Transverse colon (tissue), 4 donors: ENCODE results near the gene RNF13. TPM values are rescaled to one million over a fixed set of nuclear protein-coding genes. Genes with fewer than 3 reads are reported as not detected.
"Not testable (repeated sequence)": the region's sequence is repeated elsewhere in the genome, so short reads cannot be mapped to it uniquely, and the experiment has no call there.

Experiments
- DNase-seq: peaks from one replicate; pipeline ENCODE4 v3.0.0-alpha.2; 2019
- H3K27ac ChIP-seq, 4 donors: fragments of 200-600 bp; sonication (generic); 2 replicates each; pipeline ENCODE4 v1.5.1; 2016 to 2018; ENCODE audit warnings: inconsistent platforms in 4 of 4
- H3K27me3 ChIP-seq: fragments of 200-600 bp; sonication (generic); 2 replicates; pipeline ENCODE4 v1.5.1; 2017; ENCODE audit warnings: inconsistent platforms
- H3K36me3 ChIP-seq, 4 donors: fragments of 200-600 bp; sonication (generic); 2 replicates each; pipeline ENCODE4 v1.5.1; 2017 to 2019; ENCODE audit warnings: inconsistent platforms in 4 of 4
- H3K4me1 ChIP-seq, 4 donors: fragments of 200-600 bp; sonication (generic); 2 replicates each; pipeline ENCODE4 v1.5.1; 2017 to 2020; ENCODE audit warnings: inconsistent platforms in 4 of 4
- H3K4me3 ChIP-seq, 4 donors: fragments of 200-600 bp; sonication (generic); 1 replicate in 1 of 4; 2 replicates in 3 of 4; pipeline versions ENCODE4 v1.5.1 to v1.6.1; 2017 to 2019; ENCODE audit warnings: inconsistent platforms in 4 of 4
- H3K9me3 ChIP-seq, 2 donors: fragments of 200-600 bp; sonication (generic); 2 replicates each; pipeline ENCODE4 v1.5.1; 2017 to 2019; ENCODE audit warnings: inconsistent platforms in 2 of 2
- EP300 ChIP-seq: sonication (generic); formaldehyde crosslinking; IDR thresholded peaks from one replicate; pipeline ENCODE4 v1.6.1; 2017; ENCODE audit warnings: antibody characterized with exemption, low read depth
- POLR2A ChIP-seq: fragments of 450-650 bp; IDR thresholded peaks from one replicate; pipeline ENCODE4 v1.6.1; 2016; ENCODE audit warnings: antibody characterized with exemption, mild to moderate bottlenecking, moderate library complexity
- POLR2AphosphoS5 ChIP-seq, 3 donors: sonication (generic); formaldehyde crosslinking; IDR thresholded peaks; one replicate each; pipeline ENCODE4 v1.6.1; 2016; ENCODE audit warnings: antibody characterized with exemption in 3 of 3
- WGBS, 2 donors: methylation state at CpG; one replicate each; pipeline ENCODE4 v1.1.5; 2018; ENCODE audit warnings: low coverage in 1 of 2; 5-methylcytosine and 5-hydroxymethylcytosine counted together
- in situ Hi-C, 4 donors: fragments of 200-750 bp; cut with MboI; loops; one replicate each; pipeline versions ENCODE4 v1.15.0 to v1.15.1; 2017; ENCODE audit warnings: low sequenced_read_pairs in 3 of 4, low pct_ligation_motif_present in 1 of 4, low pct_unique_long_range_greater_than_20kb in 1 of 4
- intact Hi-C: fragments of 100-400 bp; cut with DNase I; formaldehyde crosslinking; loops from one replicate; pipeline ENCODE4 v1.15.1; 2023; ENCODE audit warnings: low total_unique reads
- total RNA-seq, 4 donors: library from RNA; depleted of rRNA; stranded (reverse); fragments of >200 nt; gene quantifications; one replicate each; pipeline ENCODE4 v1.1.0, GENCODE V29; 2016
- TF ChIP-seq, protein P1 (sequence below), 5 experiments: fragments of 200-600 bp in 3 of 5; fragments of 450-650 bp in 2 of 5; sonication (generic) in 3 of 5; IDR thresholded peaks; 1 replicate in 2 of 5; 2 replicates in 3 of 5; pipeline ENCODE4 v1.5.1; 2016 to 2017; ENCODE audit warnings: antibody characterized with exemption in 5 of 5, inconsistent platforms in 3 of 5, mild to moderate bottlenecking in 2 of 5, moderate library complexity in 1 of 5

Gene RNF13
- total RNA-seq, 4 donors from 2014 or later: 18.3 to 68.6 (median 42.8) TPM

DNA sequence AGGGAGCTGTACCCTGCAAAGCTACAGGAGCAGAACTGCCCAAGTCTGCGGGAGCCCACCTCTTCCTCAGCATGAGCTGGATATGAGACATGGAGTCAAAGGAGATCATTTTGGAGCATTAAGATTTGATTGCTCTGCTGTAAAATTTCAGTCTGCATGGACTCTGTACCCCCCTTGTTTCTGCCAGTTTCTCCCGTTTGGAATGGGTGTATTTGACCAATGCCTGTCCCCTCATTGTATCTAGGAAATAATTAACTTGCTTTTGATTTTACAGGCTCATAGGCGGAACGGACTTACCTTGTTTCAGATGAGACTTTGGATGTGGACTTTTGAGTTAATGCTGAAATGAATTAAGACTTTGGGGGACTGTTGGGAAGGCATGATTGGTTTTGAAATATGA, 18.3 kb downstream of the RNF13 start:
- H3K27ac ChIP-seq: no peak overlapping the region
- H3K4me1 ChIP-seq: no peaks in the 10 kb centered on the region
- H3K27me3 ChIP-seq: no peaks in the 10 kb centered on the region
- no peak overlapping the region for H3K4me3 ChIP-seq
- WGBS, 2 donors: 87 to 91% methylated on average over 3 to 4 of the region's 4 CpGs
- in situ Hi-C loops (no loop called here), intact Hi-C loops (no loop called here)
- no peaks in the 10 kb centered on the region for H3K36me3 ChIP-seq
- no peak for DNase-seq
- TF ChIP-seq, protein P1, sequence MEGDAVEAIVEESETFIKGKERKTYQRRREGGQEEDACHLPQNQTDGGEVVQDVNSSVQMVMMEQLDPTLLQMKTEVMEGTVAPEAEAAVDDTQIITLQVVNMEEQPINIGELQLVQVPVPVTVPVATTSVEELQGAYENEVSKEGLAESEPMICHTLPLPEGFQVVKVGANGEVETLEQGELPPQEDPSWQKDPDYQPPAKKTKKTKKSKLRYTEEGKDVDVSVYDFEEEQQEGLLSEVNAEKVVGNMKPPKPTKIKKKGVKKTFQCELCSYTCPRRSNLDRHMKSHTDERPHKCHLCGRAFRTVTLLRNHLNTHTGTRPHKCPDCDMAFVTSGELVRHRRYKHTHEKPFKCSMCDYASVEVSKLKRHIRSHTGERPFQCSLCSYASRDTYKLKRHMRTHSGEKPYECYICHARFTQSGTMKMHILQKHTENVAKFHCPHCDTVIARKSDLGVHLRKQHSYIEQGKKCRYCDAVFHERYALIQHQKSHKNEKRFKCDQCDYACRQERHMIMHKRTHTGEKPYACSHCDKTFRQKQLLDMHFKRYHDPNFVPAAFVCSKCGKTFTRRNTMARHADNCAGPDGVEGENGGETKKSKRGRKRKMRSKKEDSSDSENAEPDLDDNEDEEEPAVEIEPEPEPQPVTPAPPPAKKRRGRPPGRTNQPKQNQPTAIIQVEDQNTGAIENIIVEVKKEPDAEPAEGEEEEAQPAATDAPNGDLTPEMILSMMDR (IDR thresholded peaks at IDR 0.05): no peak
- TF ChIP-seq EP300 (no peak), POLR2A (no peak), POLR2AphosphoS5 (IDR thresholded peaks at IDR 0.05) (no peak)
- H3K9me3 ChIP-seq: peaks cover 26 to 40% of the 10 kb centered on the region in 2 donors

DNA sequence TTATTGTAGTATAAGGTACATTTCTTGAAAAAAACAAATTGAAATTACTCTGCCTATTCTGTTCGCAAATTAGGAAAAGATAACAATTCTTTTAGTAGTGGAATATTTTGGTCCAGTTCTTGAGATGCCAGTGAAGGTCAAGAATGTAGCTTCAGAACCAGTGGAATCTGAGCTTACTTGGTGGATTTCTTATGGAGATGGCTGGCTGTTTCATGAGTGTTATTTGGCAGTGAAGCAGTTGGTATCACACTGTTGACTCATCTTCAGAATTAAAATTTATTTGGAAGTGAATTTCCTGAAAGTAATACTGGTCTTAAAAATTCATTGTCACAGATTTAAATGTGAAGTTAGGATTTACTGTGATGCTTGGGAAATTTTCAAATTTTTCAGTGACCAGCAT, 19.1 kb downstream of the RNF13 start:
- in situ Hi-C loops: no loop called here
- TF ChIP-seq POLR2AphosphoS5 (IDR thresholded peaks at IDR 0.05) (no peak), EP300 (no peak), POLR2A (no peak)
- TF ChIP-seq, protein P1 (IDR thresholded peaks at IDR 0.05): no peak
- H3K4me3 ChIP-seq: no peak overlapping the region
- H3K27me3 ChIP-seq: no peaks in the 10 kb centered on the region
- H3K4me1 ChIP-seq: no peaks in the 10 kb centered on the region
- no peak overlapping the region for H3K27ac ChIP-seq
- H3K36me3 ChIP-seq: no peaks in the 10 kb centered on the region
- peaks cover 26 to 44% of the 10 kb centered on the region in 2 donors for H3K9me3 ChIP-seq
- intact Hi-C loops: no loop called here
- no peak for DNase-seq
- 85 to 96% methylated on average over 1 of the region's 1 CpG for WGBS, 2 donors

DNA sequence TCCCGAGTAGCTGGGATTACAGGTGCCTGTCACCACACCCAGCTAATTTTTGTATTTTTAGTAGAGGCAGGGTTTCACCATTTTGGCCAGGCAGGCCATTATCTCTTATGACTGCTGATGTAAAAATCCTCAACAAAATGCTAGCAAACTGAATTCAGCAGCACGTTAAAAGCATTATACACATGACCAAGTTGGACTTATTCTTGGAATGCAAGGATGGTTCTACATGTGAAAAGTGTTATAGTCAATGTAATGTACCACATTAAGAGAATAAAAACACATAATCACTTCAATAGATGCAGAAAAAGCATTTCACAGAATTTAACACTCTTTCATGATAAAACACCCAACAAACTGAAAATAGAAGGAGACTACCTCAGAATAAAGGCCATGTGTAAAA, 20.2 kb downstream of the RNF13 start:
- Histone ChIP-seq H3K4me1 (no peaks in the 10 kb centered on the region), H3K27ac (no peak overlapping the region), H3K9me3 (peaks cover 30 to 46% of the 10 kb centered on the region in 2 donors), H3K27me3 (no peaks in the 10 kb centered on the region), H3K4me3 (no peak overlapping the region), H3K36me3 (peaks cover 0 to 8% (median 0%) of the 10 kb centered on the region in 4 donors)
- in situ Hi-C loops: no loop called here
- intact Hi-C loops: no loop called here
- no peak for TF ChIP-seq POLR2AphosphoS5 (IDR thresholded peaks at IDR 0.05)
- TF ChIP-seq POLR2A: no peak
- TF ChIP-seq, protein P1 (IDR thresholded peaks at IDR 0.05): no peak
- TF ChIP-seq EP300: no peak
- DNase-seq: no peak
- 92 to 100% methylated on average over 1 to 2 of the region's 2 CpGs for WGBS, 2 donors

DNA sequence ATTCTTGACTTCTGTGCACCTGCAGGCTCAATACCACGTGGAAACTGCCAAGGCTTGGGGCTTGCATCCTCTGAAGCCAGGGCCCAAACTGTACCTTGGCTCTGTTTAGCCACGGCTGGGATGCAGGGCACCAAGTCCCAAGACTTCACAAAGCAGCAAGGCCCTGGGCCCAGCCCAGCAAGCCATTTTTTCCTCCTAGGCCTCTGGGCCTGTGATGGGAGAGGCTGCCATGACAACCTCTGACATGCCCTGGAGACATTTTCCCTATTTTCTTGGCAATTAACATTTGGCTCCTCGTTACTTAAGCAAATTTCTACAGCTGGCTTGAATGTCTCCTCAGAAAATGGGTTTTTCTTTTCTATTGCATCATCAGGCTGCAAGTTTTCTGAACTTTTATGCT, 25.5 kb downstream of the RNF13 start:
- H3K4me1 ChIP-seq, in situ Hi-C loops, H3K27me3 ChIP-seq, H3K27ac ChIP-seq, intact Hi-C loops, H3K4me3 ChIP-seq, DNase-seq: not testable (repeated sequence)
- H3K36me3 ChIP-seq: peaks cover 0 to 11% (median 0%) of the 10 kb centered on the region in 4 donors
- WGBS, 2 donors: 92% methylated on average over 3 of the region's 3 CpGs; no CpG with 5 or more reads in 1 of the 2 donors
- H3K9me3 ChIP-seq: peaks cover 15 to 32% of the 10 kb centered on the region in 2 donors

DNA sequence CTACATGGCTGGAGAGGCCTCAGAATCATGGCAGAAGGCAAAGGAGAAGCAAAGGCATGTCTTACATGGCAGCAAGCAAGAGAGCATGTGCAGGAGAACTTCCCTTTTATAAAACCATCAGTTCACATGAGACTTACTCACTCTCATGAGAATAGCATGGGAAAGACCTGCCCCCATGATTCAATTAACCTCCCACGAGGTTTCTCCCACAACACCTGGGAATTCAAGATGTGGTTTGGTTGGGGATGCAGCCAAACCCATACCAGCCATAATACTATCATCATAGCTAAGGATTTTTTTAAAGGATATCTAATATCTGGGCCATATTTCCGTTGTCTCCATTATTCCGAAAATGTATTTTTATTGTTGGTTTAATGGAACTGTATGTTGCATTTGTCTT, 26.5 kb downstream of the RNF13 start:
- H3K36me3 ChIP-seq: peaks cover 0 to 11% (median 0%) of the 10 kb centered on the region in 4 donors
- peaks cover 4 to 11% (median 4%) of the 10 kb centered on the region in 4 donors for H3K4me1 ChIP-seq
- in situ Hi-C loops, H3K27me3 ChIP-seq, H3K27ac ChIP-seq, DNase-seq, intact Hi-C loops, H3K4me3 ChIP-seq: not testable (repeated sequence)
- H3K9me3 ChIP-seq: peaks cover 7 to 23% of the 10 kb centered on the region in 2 donors
- WGBS, 2 donors: 98 to 100% methylated on average over 2 to 3 of the region's 3 CpGs
